Naive B cell (primary cell): ENCODE results near the gene SPRR2A. TPM values are rescaled to one million over a fixed set of nuclear protein-coding genes. Genes with fewer than 3 reads are reported as not detected.
"Not testable (repeated sequence)": the region's sequence is repeated elsewhere in the genome, so short reads cannot be mapped to it uniquely, and the experiment has no call there.

Experiments
- ATAC-seq, 2 donors: fragments of 150-1000 bp; cut with Tn5 transposase; 2 replicates each; pipeline ENCODE4 v1.10.0; 2021; ENCODE audit warnings: low read depth in 2 of 2, mild to moderate bottlenecking in 2 of 2, moderate library complexity in 2 of 2
- DNase-seq: peaks from one replicate; pipeline ENCODE4 v3.0.0; 2022
- H3K27ac Mint-ChIP-seq, 6 donors: one replicate each; pipeline ENCODE4 v1.8.0; 2020 to 2022; ENCODE audit warnings: mild to moderate bottlenecking in 6 of 6, mixed read lengths in 6 of 6, moderate library complexity in 5 of 6, inconsistent platforms in 2 of 6
- H3K27me3 Mint-ChIP-seq, 3 donors: one replicate each; pipeline ENCODE4 v1.8.0; 2021 to 2022; ENCODE audit warnings: mixed read lengths in 3 of 3, mild to moderate bottlenecking in 1 of 3
- H3K36me3 Mint-ChIP-seq, 2 donors: one replicate each; pipeline ENCODE4 v1.8.0; 2020 to 2022; ENCODE audit warnings: mixed read lengths in 2 of 2, inconsistent platforms in 1 of 2, mild to moderate bottlenecking in 1 of 2
- H3K4me1 Mint-ChIP-seq, 3 donors: one replicate each; pipeline ENCODE4 v1.8.0; 2020 to 2022; ENCODE audit warnings: mixed read lengths in 3 of 3, inconsistent platforms in 1 of 3, mild to moderate bottlenecking in 1 of 3, moderate library complexity in 1 of 3
- H3K4me3 Mint-ChIP-seq, 8 donors: one replicate each; pipeline ENCODE4 v1.8.0; 2020 to 2022; ENCODE audit warnings: mild to moderate bottlenecking in 8 of 8, mixed read lengths in 8 of 8, moderate library complexity in 8 of 8, inconsistent platforms in 2 of 8
- H3K9me3 Mint-ChIP-seq, 7 donors: one replicate each; pipeline ENCODE4 v1.8.0; 2020 to 2022; ENCODE audit warnings: mixed read lengths in 7 of 7, mild to moderate bottlenecking in 5 of 7, inconsistent platforms in 2 of 7, moderate library complexity in 1 of 7
- polyA plus RNA-seq, 6 donors: library from polyadenylated mRNA; unstranded; fragments of 300-500 nt; fragmentation: Illumina TruSeq; gene quantifications; one replicate each; pipeline ENCODE4 v1.2.3, GENCODE V29; 2021; ENCODE audit warnings: low read depth in 6 of 6

The SPRR2A gene
- polyA plus RNA-seq, 6 donors from 2014 or later = not detected

- not testable (repeated sequence) for H3K27ac Mint-ChIP-seq, H3K9me3 Mint-ChIP-seq, DNase-seq, ATAC-seq, H3K4me1 Mint-ChIP-seq, H3K36me3 Mint-ChIP-seq, H3K4me3 Mint-ChIP-seq
- H3K27me3 Mint-ChIP-seq = peaks cover 10 to 26% (median 19%) of the 10 kb centered on the region in 3 donors
Measured at GRCh38 chr1:153011235-153011758, 46.0 kb downstream of the SPRR2A start.

Other genes with a start within 250 kb of the SPRR2A start
- gene LCE1B, start 245.5 kb downstream of the SPRR2A start, polyA plus RNA-seq = not detected
- not detected for gene LCE1A, start 230.0 kb downstream of the SPRR2A start, polyA plus RNA-seq
- gene LCE6A, start 214.7 kb downstream of the SPRR2A start, polyA plus RNA-seq = not detected
- gene LCE7A, start 197.5 kb downstream of the SPRR2A start, polyA plus RNA-seq = not detected
- gene SMCP, start 179.2 kb downstream of the SPRR2A start, polyA plus RNA-seq = not detected
- not detected for gene IVL, start 149.0 kb downstream of the SPRR2A start, polyA plus RNA-seq
- not detected for gene SPRR5, start 110.3 kb downstream of the SPRR2A start, polyA plus RNA-seq
- gene SPRR4, start 86.9 kb downstream of the SPRR2A start, polyA plus RNA-seq = not detected
- gene SPRR1A, start 73.4 kb downstream of the SPRR2A start, polyA plus RNA-seq = not detected
- gene SPRR3, start 55.8 kb downstream of the SPRR2A start, polyA plus RNA-seq = not detected
- not detected for gene SPRR1B, start 26.3 kb downstream of the SPRR2A start, polyA plus RNA-seq
- not detected for gene SPRR2D, start 16.4 kb downstream of the SPRR2A start, polyA plus RNA-seq
- not detected for gene SPRR2B, start 14.1 kb upstream of the SPRR2A start, polyA plus RNA-seq
- not detected for gene SPRR2E, start 37.0 kb upstream of the SPRR2A start, polyA plus RNA-seq
- not detected for gene SPRR2F, start 56.0 kb upstream of the SPRR2A start, polyA plus RNA-seq
- gene SPRR2G, start 93.4 kb upstream of the SPRR2A start, polyA plus RNA-seq = not detected
- gene LELP1, start 145.9 kb upstream of the SPRR2A start, polyA plus RNA-seq = not detected
- not detected for gene PRR9, start 160.1 kb upstream of the SPRR2A start, polyA plus RNA-seq
- not detected for gene LORICRIN, start 202.2 kb upstream of the SPRR2A start, polyA plus RNA-seq